Testis (tissue), 3 donors: ENCODE results near the gene NDUFA7. TPM values are rescaled to one million over a fixed set of nuclear protein-coding genes. Genes with fewer than 3 reads are reported as not detected.

Experiments used
- DNase-seq: peaks from one replicate; pipeline ENCODE4 v3.0.0-alpha.2; 2019
- H3K27ac ChIP-seq, 2 donors: fragments of 200-600 bp; sonication (generic); one replicate each; pipeline ENCODE4 v1.5.1; 2019
- H3K27me3 ChIP-seq: fragments of 200-600 bp; sonication (generic); one replicate; pipeline ENCODE4 v1.5.1; 2019
- H3K36me3 ChIP-seq: fragments of 200-600 bp; sonication (generic); one replicate; pipeline ENCODE4 v1.5.1; 2017; ENCODE audit warnings: low read depth; ENCODE audit errors: missing control alignments
- H3K4me1 ChIP-seq: fragments of 200-600 bp; sonication (generic); one replicate; pipeline ENCODE4 v1.5.1; 2019
- H3K4me3 ChIP-seq, 2 donors: fragments of 200-600 bp; sonication (generic); one replicate each; pipeline ENCODE4 v1.5.1; 2017 to 2019
- H3K9me3 ChIP-seq: fragments of 200-600 bp; sonication (generic); one replicate; pipeline ENCODE4 v1.5.1; 2017
- CTCF ChIP-seq, 3 experiments: fragments of 450-650 bp in 2 of 3; fragments of 200-600 bp in 1 of 3; sonication (generic) in 1 of 3; IDR thresholded peaks; one replicate each; pipeline ENCODE4 v1.5.1; 2016 to 2019; ENCODE audit warnings: antibody characterized with exemption in 3 of 3, mild to moderate bottlenecking in 2 of 3, moderate library complexity in 1 of 3
- POLR2A ChIP-seq: fragments of 450-650 bp; IDR thresholded peaks from one replicate; pipeline ENCODE4 v1.6.1; 2017; ENCODE audit warnings: antibody characterized with exemption, mild to moderate bottlenecking, moderate library complexity
- WGBS, 2 donors: methylation state at CpG; one replicate each; pipeline ENCODE4 v1.1.5; 2018; 5-methylcytosine and 5-hydroxymethylcytosine counted together
- intact Hi-C: fragments of 100-400 bp; cut with DNase I; formaldehyde crosslinking; loops from one replicate; pipeline ENCODE4 v1.15.1; 2023; ENCODE audit warnings: low total_unique reads
- polyA plus RNA-seq: library from polyadenylated mRNA; stranded (reverse); fragments of 350-450 nt; fragmentation: Illumina TruSeq; extraction: RNeasy Lipid Tissue Mini Kit (QIAGEN cat#74804); gene quantifications from one replicate; pipeline ENCODE4 v1.2.3, GENCODE V29; 2014; ENCODE audit warnings: low read depth, low replicate concordance; ENCODE audit not compliant: insufficient read depth
- total RNA-seq, 2 donors: library from RNA; depleted of rRNA; stranded (reverse); fragments of >200 nt; gene quantifications; one replicate each; pipeline ENCODE4 v1.2.3, GENCODE V29; 2016

NDUFA7 gene
- total and polyA plus RNA-seq, 3 donors from 2014 or later, result 38.2 to 91.2 (median 50.5) TPM

GRCh38 chr19:8338835-8339234, 17.7 kb upstream of the NDUFA7 start:
- peaks cover under 1% of the 10 kb centered on the region for H3K4me1 ChIP-seq
- intact Hi-C loops, result no loop called here
- WGBS, 2 donors, result 62 to 69% methylated on average over 6 of the region's 6 CpGs

GRCh38 chr19:8337728-8338127, 16.6 kb upstream of the NDUFA7 start:
- Histone ChIP-seq H3K27me3 (no peaks in the 10 kb centered on the region), H3K27ac (no peak overlapping the region), H3K4me3 (no peak overlapping the region), H3K4me1 (peaks cover 10% of the 10 kb centered on the region), H3K9me3 (no peaks in the 10 kb centered on the region), H3K36me3 (no peaks in the 10 kb centered on the region)
- intact Hi-C loops, result no loop called here
- WGBS, 2 donors, result 73 to 93% methylated on average over 7 of the region's 7 CpGs
- no peak for TF ChIP-seq POLR2A
- TF ChIP-seq CTCF (IDR thresholded peaks at IDR 0.05), result no peak
- no peak for DNase-seq

More at GRCh38 chr19:8338835-8339234, 17.7 kb upstream of the NDUFA7 start:
- no peak overlapping the region for H3K4me3 ChIP-seq
- H3K9me3 ChIP-seq, result no peaks in the 10 kb centered on the region
- no peak for TF ChIP-seq CTCF (IDR thresholded peaks at IDR 0.05)
- no peak for TF ChIP-seq POLR2A
- no peaks in the 10 kb centered on the region for H3K27me3 ChIP-seq
- H3K27ac ChIP-seq, result no peak overlapping the region
- no peaks in the 10 kb centered on the region for H3K36me3 ChIP-seq
- no peak for DNase-seq

GRCh38 chr19:8336660-8337059, 15.5 kb upstream of the NDUFA7 start:
- TF ChIP-seq CTCF (IDR thresholded peaks at IDR 0.05) (no peak), POLR2A (no peak)
- Histone ChIP-seq H3K4me1 (peaks cover 10% of the 10 kb centered on the region), H3K9me3 (no peaks in the 10 kb centered on the region), H3K4me3 (no peak overlapping the region), H3K27ac (no peak overlapping the region), H3K27me3 (no peaks in the 10 kb centered on the region), H3K36me3 (no peaks in the 10 kb centered on the region)
- intact Hi-C loops, result no loop called here
- WGBS, 2 donors, result 37 to 63% methylated on average over 8 of the region's 8 CpGs
- no peak for DNase-seq

- TF ChIP-seq POLR2A, result no peak
- no peaks in the 10 kb centered on the region for H3K27me3 ChIP-seq
These were observed 14.9 kb upstream of the NDUFA7 start for GRCh38 chr19:8336072-8336569.

GRCh38 chr19:8335343-8336071, 14.3 kb upstream of the NDUFA7 start:
- no peaks in the 10 kb centered on the region for H3K27me3 ChIP-seq

More at GRCh38 chr19:8336072-8336569, 14.9 kb upstream of the NDUFA7 start:
- no peak overlapping the region for H3K4me3 ChIP-seq
- H3K4me1 ChIP-seq, result peaks cover 10% of the 10 kb centered on the region
- intact Hi-C loops, result no loop called here
- no peaks in the 10 kb centered on the region for H3K9me3 ChIP-seq
- H3K27ac ChIP-seq, result no peak overlapping the region
- 28 to 34% methylated on average over 27 of the region's 27 CpGs for WGBS, 2 donors
- no peak for DNase-seq
- no peaks in the 10 kb centered on the region for H3K36me3 ChIP-seq

More at GRCh38 chr19:8335343-8336071, 14.3 kb upstream of the NDUFA7 start:
- WGBS, 2 donors, result 5 to 20% methylated on average over 36 to 52 of the region's 79 CpGs
- Histone ChIP-seq H3K4me1 (peaks cover 10% of the 10 kb centered on the region), H3K36me3 (no peaks in the 10 kb centered on the region), H3K27ac (no peak overlapping the region), H3K4me3 (peak overlapping the region in 1 of 2 donors; percentile 21), H3K9me3 (no peaks in the 10 kb centered on the region)
- TF ChIP-seq POLR2A (no peak), CTCF (IDR thresholded peaks at IDR 0.05) (peak in 1 of 3 experiments; percentile 9)
- intact Hi-C loops, result no loop called here
- DNase-seq, result no peak
